HepG2 (cell line): Measurements from ENCODE around the gene DNAAF8.

ENCODE experiments used
- ERF ChIP-seq: IDR thresholded peaks from 2 replicates; pipeline ENCODE4 v1.6.1; 2018; ENCODE audit warnings: missing biosample characterization, missing genetic modification reagents
- EZH2 ChIP-seq: conservative IDR thresholded peaks from 2 replicates; pipeline ENCODE4 v1.6.1; 2012; ENCODE audit warnings: mild to moderate bottlenecking, low read depth, low read length, moderate library complexity
- NRL ChIP-seq: sonication (generic); formaldehyde crosslinking; IDR thresholded peaks from 2 replicates; pipeline ENCODE4 v1.5.0; 2020; ENCODE audit warnings: missing genetic modification reagents, mild to moderate bottlenecking, moderate library complexity, borderline replicate concordance
- POLR2G ChIP-seq: fragments of 200-400 bp; formaldehyde crosslinking; IDR thresholded peaks from 2 replicates; pipeline ENCODE4 v1.6.1; 2018; ENCODE audit warnings: mild to moderate bottlenecking, low read depth, low read length, moderate library complexity
- TGIF2 ChIP-seq: IDR thresholded peaks from 2 replicates; pipeline ENCODE4 v1.6.1; 2016; ENCODE audit warnings: control low read depth, missing compliant biosample characterization
- U2AF2 ChIP-seq: fragments of 200-400 bp; formaldehyde crosslinking; IDR thresholded peaks from 2 replicates; pipeline ENCODE4 v1.6.1; 2017; ENCODE audit warnings: low read depth, mild to moderate bottlenecking, low read length
- TF ChIP-seq, protein P1 (sequence below): sonication (generic); formaldehyde crosslinking; IDR thresholded peaks from 2 replicates; pipeline ENCODE4 v1.5.0; 2020; ENCODE audit warnings: mild to moderate bottlenecking, missing genetic modification reagents, moderate library complexity

DNA sequence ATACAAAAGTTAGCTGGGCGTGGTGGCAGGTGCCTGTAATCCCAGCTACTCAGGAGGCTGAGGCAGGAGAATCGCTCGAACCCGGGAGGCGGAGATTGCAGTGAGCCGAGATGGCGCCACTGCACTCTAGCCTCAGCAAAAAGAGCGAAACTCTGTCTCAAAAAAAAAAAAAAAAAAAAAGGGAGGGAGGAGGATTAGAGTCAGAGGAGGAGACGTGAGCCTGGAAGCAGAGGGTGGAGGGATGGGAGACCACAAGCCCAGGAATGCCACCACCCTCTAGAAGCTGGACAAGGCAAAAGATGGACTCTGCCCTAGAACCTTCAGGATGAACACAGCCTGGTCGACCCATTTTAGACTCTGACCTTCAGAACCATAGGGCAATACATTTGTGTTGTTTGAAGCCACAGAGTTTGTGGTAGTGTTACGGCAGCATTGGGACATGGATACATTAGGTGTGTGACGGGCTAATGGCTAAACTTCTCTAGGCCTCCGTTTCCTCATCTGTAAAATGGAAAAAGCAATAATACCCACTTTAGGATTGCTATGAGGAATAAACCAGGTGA, 58.7 kb downstream of the DNAAF8 start:
- TF ChIP-seq EZH2, result no peak
- TF ChIP-seq POLR2G, result no peak
- TF ChIP-seq TGIF2 (CRISPR knock-in tag), result no peak
- TF ChIP-seq ERF (CRISPR knock-in tag), result no peak
- no peak for TF ChIP-seq NRL (CRISPR knock-in tag)
- TF ChIP-seq U2AF2, result no peak
- TF ChIP-seq, protein P1, sequence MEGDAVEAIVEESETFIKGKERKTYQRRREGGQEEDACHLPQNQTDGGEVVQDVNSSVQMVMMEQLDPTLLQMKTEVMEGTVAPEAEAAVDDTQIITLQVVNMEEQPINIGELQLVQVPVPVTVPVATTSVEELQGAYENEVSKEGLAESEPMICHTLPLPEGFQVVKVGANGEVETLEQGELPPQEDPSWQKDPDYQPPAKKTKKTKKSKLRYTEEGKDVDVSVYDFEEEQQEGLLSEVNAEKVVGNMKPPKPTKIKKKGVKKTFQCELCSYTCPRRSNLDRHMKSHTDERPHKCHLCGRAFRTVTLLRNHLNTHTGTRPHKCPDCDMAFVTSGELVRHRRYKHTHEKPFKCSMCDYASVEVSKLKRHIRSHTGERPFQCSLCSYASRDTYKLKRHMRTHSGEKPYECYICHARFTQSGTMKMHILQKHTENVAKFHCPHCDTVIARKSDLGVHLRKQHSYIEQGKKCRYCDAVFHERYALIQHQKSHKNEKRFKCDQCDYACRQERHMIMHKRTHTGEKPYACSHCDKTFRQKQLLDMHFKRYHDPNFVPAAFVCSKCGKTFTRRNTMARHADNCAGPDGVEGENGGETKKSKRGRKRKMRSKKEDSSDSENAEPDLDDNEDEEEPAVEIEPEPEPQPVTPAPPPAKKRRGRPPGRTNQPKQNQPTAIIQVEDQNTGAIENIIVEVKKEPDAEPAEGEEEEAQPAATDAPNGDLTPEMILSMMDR, result no peak
